GM12891 (cell line): Measurements from ENCODE around the gene TNFAIP2.

ENCODE experiments used
- POLR2A ChIP-seq: IDR thresholded peaks from 2 replicates; pipeline ENCODE4 v1.6.1; 2011; ENCODE audit warnings: low read depth, low read length, control low read depth
- POLR2AphosphoS5 ChIP-seq: IDR thresholded peaks from 2 replicates; pipeline ENCODE4 v1.6.1; 2011; ENCODE audit warnings: low read depth, low read length, control low read depth
- POU2F2 ChIP-seq: IDR thresholded peaks from 2 replicates; pipeline ENCODE4 v1.6.1; 2011; ENCODE audit warnings: low read depth, mild to moderate bottlenecking, control low read depth, low read length, moderate library complexity

DNA sequence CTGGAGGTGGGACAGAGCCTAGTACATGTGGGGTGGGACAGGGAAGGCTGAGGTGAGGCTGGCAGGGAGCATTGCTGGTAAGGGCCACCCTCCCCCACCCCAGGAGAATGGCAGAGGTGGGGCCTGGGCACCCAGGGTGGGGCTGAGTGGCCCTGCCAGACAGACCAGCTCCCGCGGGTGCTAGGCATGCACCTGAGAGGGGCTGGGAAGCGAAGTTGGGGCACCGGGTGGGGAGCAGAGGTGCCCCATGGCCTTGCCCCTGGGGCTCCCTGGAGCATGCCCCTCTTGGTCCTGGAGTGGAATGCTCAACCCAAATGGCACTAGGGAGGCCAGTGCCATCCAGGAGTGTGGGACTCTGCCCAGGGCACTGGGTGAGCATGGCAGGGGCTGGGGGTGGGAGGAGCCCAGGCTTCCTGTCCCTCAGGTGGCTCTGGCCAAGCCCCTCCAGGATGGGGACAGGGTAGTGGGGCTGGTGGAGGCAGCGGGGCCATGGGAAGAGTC is 1.3 kb downstream of the TNFAIP2 start:
- no peak for TF ChIP-seq POLR2AphosphoS5
- TF ChIP-seq POU2F2: no peak
- TF ChIP-seq POLR2A: no peak
